Measurements from ENCODE around the gene TIAM2. TPM values are rescaled to one million over a fixed set of nuclear protein-coding genes. Genes with fewer than 3 reads are reported as not detected.
A peak's percentile ranks its signal among the peaks of the same experiment; 100 is the strongest.

TIAM2 gene
- total and polyA plus RNA-seq, 10 of the 15 experiments (the other 5 are each of a cell fraction or from before 2014, with no cell fraction given), result 1.1 to 10.5 (median 2.3) TPM

- TF ChIP-seq NBN (IDR thresholded peaks at IDR 0.05) (no peak), RAD51 (IDR thresholded peaks at IDR 0.05) (peak; percentile 77), POU2F2 (IDR thresholded peaks at IDR 0.05; ENCODE audit: borderline replicate concordance, low read depth, low read length) (0 out of 3 replicates have a peak, but pooled peaks have one; percentile 8), ZNF592 (IDR thresholded peaks at IDR 0.05) (no peak), USF1 (IDR thresholded peaks at IDR 0.05; ENCODE audit: borderline replicate concordance, extremely low read length, insufficient read depth, low read depth, low read length) (peak; percentile 7), SMAD5 (IDR thresholded peaks at IDR 0.05; ENCODE audit: low read depth) (no peak), POLR2AphosphoS5 (IDR thresholded peaks at IDR 0.05; ENCODE audit: low read length) (no peak), SREBF1 (IDR thresholded peaks at IDR 0.05; ENCODE audit: low read length) (no peak), RBBP5 (conservative IDR thresholded peaks at IDR 0.05) (no peak), STAT3 (IDR thresholded peaks at IDR 0.05; ENCODE audit: low read depth, low read length) (no peak), PAX5 (IDR thresholded peaks at IDR 0.05; ENCODE audit: borderline replicate concordance, low read depth, low read length) (no peak), SPI1 (IDR thresholded peaks at IDR 0.05; ENCODE audit: borderline replicate concordance, insufficient read depth, low read depth, low read length) (no peak), CHD2 (IDR thresholded peaks at IDR 0.05; ENCODE audit: borderline replicate concordance, low read depth, low read length) (no peak), NFYB (IDR thresholded peaks at IDR 0.05; ENCODE audit: insufficient read depth, low read depth, low read length) (no peak), SUPT20H (IDR thresholded peaks at IDR 0.05; ENCODE audit: borderline replicate concordance, control insufficient read depth, low read depth, low read length) (no peak), YY1 (IDR thresholded peaks at IDR 0.05; ENCODE audit: low read depth, low read length) (peak; percentile 69; the same call in 1 of the 2 replicates), MXI1 (IDR thresholded peaks at IDR 0.05; ENCODE audit: low read depth, low read length) (no peak), MTA2 (IDR thresholded peaks at IDR 0.05; ENCODE audit: low read depth) (no peak), ZBTB33 (IDR thresholded peaks at IDR 0.05) (no peak)
Measured at GRCh38 chr6:155248008-155249001, 253.2 kb downstream of the TIAM2 start (continued).

Data from GM12878 (cell line).